HG03378 (cell line): ENCODE results near the gene DMAC2L.
"Not testable (repeated sequence)": the region's sequence is repeated elsewhere in the genome, so short reads cannot be mapped to it uniquely, and the experiment has no call there.

ENCODE experiments used
- ATAC-seq: cut with Tn5 transposase; IDR thresholded peaks from one replicate; pipeline ENCODE4 v1.9.1; 2021; ENCODE audit warnings: mild to moderate bottlenecking, moderate library complexity; ENCODE audit not compliant: unreplicated experiment

Gene DMAC2L

GRCh38 chr14:50354527-50354926 lies 42.4 kb downstream of the DMAC2L start:
- ATAC-seq, result no peak

DNA sequence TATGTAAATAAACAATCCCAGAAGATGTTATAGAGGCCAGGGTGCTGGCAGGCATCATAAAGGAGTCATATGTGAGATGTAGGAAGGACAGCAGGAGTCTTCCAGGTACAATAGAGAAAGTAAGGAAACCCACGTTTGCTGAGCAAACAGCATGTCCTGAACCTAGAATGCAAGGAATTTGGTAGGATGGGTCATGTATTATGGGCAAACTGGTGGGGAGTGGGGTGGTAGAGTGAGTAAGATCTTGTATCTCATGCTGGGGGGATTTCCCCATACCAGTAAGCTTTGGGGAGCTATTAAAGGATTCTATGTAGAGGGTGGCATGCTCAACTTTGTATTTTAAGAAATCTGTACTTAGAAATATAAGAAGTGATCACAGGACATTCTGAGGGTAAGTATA lies 43.6 kb downstream of the DMAC2L start:
- no peak for ATAC-seq

- ATAC-seq, result not testable (repeated sequence)
Measured at GRCh38 chr14:50356283-50356682, 44.2 kb downstream of the DMAC2L start.

DNA sequence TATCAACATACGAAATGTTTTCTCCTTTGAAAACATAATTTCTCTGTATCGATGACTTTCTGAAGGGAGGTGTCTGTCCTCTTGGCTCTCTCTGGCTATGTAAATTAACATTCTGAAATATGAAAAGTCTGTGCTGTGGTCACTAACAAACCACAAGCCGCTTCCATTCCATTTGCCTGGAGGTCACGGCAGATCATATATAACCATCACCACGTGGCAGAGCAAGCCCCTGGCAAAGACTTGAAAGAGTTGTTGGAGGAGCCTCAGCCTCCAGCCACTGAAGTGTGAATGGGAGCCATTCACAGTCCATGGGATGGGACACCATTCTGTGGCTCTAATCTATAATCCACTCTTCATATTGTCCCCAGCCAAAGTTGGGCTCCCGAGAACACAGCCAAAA lies 45.0 kb downstream of the DMAC2L start:
- no peak for ATAC-seq

GRCh38 chr14:50357753-50358395 lies 45.8 kb downstream of the DMAC2L start:
- ATAC-seq, result no peak

- no peak for ATAC-seq
Measured at GRCh38 chr14:50359631-50360030, 47.5 kb downstream of the DMAC2L start.

DNA sequence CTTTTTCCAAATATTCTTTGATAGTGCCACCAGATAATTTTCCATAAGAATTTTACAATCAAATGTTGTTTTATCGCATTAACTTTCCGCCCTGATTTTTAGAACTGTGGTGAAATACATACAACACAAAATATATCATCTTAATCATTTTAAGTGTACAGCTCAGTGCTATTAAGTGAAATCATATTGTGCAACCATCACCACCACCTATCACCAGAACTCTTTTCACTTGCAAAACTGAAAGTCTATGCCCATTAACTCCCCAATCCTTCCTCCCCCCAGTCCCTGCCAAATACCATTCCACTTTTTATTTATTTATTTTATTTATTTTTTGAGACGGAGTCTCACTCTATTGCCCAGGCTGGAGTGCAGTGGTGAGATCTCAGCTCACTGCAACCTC lies 48.0 kb downstream of the DMAC2L start:
- ATAC-seq, result no peak

DNA sequence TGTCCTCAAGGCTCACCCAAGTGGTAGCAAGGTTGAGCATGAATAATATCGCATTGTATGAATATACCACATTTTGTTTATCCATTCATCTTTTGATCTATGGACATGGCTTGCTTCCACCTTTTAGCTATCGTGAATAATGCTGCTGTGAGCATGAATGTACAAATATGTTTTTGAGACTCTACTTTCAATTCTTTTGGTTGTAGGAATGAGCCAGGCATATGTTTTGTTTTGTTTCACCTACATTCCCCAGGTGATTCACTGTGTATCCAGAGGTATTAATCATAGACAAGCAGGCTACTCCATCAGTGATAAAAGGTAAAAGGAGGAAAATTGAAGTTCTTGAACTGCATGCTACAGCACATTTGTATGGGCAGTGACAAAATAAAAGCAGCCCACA lies 48.7 kb downstream of the DMAC2L start:
- ATAC-seq, result no peak

- ATAC-seq, result not testable (repeated sequence)
Measured at GRCh38 chr14:50361473-50362403, 49.6 kb downstream of the DMAC2L start.

GRCh38 chr14:50362764-50363713 lies 50.9 kb downstream of the DMAC2L start:
- ATAC-seq, result peak; percentile 13

GRCh38 chr14:50363714-50364111 lies 51.6 kb downstream of the DMAC2L start:
- peak; percentile 94 for ATAC-seq

GRCh38 chr14:50364792-50365191 lies 52.7 kb downstream of the DMAC2L start:
- ATAC-seq, result no peak

- not testable (repeated sequence) for ATAC-seq
Measured at GRCh38 chr14:50365572-50365971, 53.4 kb downstream of the DMAC2L start.

GRCh38 chr14:50366115-50366514 lies 54.0 kb downstream of the DMAC2L start:
- no peak for ATAC-seq

DNA sequence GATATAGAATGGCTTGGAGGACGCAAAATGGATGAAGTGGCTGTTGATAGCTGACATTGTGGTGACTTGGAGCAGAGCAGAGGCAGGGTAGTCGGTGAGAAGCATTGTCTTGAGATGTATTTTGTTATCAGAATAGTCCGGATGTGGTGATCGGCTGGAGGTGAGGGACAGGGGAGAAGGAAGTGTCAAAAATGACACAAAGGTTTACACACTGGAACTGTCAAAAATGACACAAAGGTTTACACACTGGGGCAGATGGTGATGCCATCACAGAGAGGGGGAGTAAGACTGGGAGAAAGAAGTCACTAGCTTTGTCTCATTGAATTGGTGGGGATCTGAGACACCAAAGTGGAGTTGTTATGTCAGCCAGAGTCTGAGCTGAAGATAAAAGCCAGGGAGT lies 54.5 kb downstream of the DMAC2L start:
- no peak for ATAC-seq

GRCh38 chr14:50371546-50371945 lies 59.4 kb downstream of the DMAC2L start:
- no peak for ATAC-seq

DNA sequence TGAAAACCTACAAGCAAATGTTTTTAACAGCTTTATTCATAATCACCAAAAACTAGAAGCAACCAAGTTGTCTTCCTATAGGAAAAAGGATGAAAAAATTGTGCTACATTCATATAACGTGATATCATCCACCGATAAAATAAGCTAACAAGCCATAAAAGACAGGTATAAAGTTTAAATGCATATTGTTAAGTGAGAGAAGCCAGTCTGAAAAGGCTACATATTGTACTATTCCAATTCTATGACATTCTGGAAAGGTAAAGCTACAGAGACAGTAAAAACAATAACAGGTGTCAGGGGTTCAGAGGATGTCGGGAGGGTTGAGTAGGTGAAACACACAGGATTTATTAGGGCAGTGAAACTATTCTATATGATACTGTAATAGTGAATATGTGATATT lies 61.8 kb downstream of the DMAC2L start:
- no peak for ATAC-seq

GRCh38 chr14:50375760-50376159 lies 63.6 kb downstream of the DMAC2L start:
- no peak for ATAC-seq
